IPS DF 6.9 (cell line): ENCODE results near the gene SLC25A40.
"Not testable (repeated sequence)": the region's sequence is repeated elsewhere in the genome, so short reads cannot be mapped to it uniquely, and the experiment has no call there.

Experiments used
- DNase-seq: peaks from one replicate; pipeline ENCODE4 v3.0.0-alpha.2; 2013; ENCODE audit warnings: low read depth, low spot score
- H3K27ac ChIP-seq: one replicate; pipeline ENCODE4 v1.5.1; 2013; ENCODE audit warnings: low read length, control low read depth
- H3K27me3 ChIP-seq: 2 replicates; pipeline ENCODE4 v1.6.1; 2013; ENCODE audit warnings: mild to moderate bottlenecking, low read length; ENCODE audit not compliant: control insufficient read depth, insufficient read depth
- H3K36me3 ChIP-seq: 2 replicates; pipeline ENCODE4 v1.6.1; 2013; ENCODE audit warnings: low read length; ENCODE audit not compliant: control insufficient read depth, insufficient read depth
- H3K4me1 ChIP-seq: 2 replicates; pipeline ENCODE4 v1.6.1; 2013; ENCODE audit warnings: low read length; ENCODE audit not compliant: control insufficient read depth, insufficient read depth
- H3K4me3 ChIP-seq: 2 replicates; pipeline ENCODE4 v1.5.1; 2013; ENCODE audit warnings: mild to moderate bottlenecking, low read length
- H3K9me3 ChIP-seq: 2 replicates; pipeline ENCODE4 v1.6.1; 2013; ENCODE audit warnings: low read length, inconsistent platforms; ENCODE audit not compliant: control insufficient read depth, insufficient read depth
- WGBS: extraction: QIAGEN DNeasy Blood & Tissue Kit; methylation state at CpG from one replicate; pipeline ENCODE4 v1.1.7; 2013; ENCODE audit warnings: mixed read lengths, missing lambda C conversion rate; ENCODE audit not compliant: insufficient read length, insufficient coverage; 5-methylcytosine and 5-hydroxymethylcytosine counted together

The SLC25A40 gene, protein sequence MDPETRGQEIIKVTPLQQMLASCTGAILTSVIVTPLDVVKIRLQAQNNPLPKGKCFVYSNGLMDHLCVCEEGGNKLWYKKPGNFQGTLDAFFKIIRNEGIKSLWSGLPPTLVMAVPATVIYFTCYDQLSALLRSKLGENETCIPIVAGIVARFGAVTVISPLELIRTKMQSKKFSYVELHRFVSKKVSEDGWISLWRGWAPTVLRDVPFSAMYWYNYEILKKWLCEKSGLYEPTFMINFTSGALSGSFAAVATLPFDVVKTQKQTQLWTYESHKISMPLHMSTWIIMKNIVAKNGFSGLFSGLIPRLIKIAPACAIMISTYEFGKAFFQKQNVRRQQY

DNA sequence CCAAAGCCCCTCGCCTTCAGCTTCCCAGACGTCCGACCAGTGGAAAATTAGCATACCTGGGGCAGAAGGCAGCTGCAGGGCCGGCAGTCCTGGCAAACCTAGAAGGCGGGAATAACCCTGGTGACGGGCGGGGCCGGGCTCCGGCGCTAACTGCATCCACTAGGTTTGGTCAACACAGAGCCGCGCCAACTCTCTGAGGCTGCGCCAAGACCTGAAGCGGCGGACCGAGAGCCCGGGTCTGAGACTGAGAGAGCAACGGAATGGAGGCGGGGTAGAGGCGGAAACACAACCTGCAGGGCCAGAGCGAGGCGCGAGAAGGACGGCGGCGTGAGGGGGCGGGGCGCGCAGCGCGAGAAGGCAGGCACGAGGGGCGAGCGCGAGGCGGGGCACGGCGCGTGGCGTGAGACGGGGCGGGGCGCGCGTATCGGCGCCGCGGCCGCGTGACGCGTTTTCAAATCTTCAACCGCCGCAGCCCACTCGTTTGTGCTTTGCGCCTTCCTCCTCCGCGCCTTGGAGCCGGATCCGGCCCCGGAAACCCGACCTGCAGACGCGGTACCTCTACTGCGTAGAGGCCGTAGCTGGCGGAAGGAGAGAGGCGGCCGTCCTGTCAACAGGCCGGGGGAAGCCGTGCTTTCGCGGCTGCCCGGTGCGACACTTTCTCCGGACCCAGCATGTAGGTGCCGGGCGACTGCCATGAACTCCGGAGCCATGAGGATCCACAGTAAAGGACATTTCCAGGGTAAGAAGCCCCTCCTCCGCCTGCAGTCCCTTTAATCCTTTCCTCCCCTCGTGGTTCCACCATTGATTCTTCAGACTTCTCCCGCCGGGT is at the start of gene SLC25A40, which contains the start of gene DBF4:
SLC25A40 (minus strand) TSS at position 321 of the 829 bp plus-strand sequence. CDS start 17,633 bp downstream, outside the sequence.
DBF4 (plus strand) TSS at position 454 of the 829 bp plus-strand sequence; CDS start at position 694, 240 bp downstream.
- peak; percentile 72 for DNase-seq
- Histone ChIP-seq H3K9me3 (no peaks in the 10 kb centered on the region), H3K36me3 (peaks cover 3% of the 10 kb centered on the region; the same call in 1 of the 2 replicates), H3K27me3 (no peaks in the 10 kb centered on the region), H3K4me3 (peak within 1 kb of the TSS; percentile 79), H3K27ac (no peak within 1 kb of the TSS), H3K4me1 (no peaks in the 10 kb centered on the region)
- WGBS = no CpG with 5 or more reads among the region's 84 CpGs

DNA sequence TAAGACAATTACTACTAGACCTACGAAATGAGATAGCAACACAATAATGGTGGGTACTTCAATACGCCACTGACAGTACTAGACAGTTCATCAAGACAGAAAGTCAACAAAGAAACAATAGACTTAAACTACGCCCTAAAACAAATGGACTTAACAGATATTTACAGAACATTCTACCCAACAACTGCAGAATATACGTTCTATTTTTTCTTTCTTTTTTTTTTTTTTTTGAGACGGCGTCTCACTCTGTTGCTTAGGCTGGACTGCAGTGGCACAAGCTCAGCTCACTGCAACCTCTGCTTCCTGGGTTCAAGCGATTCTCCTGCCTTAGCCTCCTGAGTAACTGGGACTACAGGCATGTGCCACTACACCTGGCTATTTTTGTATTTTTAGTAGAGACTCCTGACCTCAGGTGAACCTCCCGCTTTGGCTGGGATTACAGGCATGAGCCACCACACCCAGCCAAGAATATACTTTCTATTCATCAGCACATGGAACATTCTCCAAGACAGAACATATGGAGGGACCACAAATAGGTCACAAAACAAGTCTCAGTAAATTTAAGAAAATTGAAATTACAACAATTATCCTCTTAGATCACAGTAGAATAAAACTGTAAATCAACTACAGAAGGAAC is 46.7 kb upstream of the SLC25A40 start:
- WGBS = no CpG with 5 or more reads among the region's 8 CpGs
- DNase-seq = not testable (repeated sequence)

DNA sequence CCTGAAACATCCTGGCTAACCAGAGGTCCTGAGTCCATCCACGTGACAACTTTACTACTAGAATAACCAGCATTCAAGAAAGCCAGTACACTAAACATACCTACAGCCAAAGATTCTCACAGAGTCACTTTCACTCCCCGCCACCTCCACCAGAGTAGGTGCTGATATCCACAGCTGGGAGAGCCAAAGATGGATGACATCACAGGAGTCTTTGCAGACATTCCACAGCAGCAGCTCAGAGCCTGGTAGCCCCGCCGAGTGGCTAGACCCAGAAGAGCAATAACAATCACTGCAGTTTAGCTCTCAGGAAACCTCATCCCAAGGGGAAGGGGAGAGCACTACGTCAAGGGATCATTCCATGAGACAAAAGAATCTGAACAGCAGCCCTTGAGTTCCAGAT is 44.4 kb upstream of the SLC25A40 start:
- H3K27ac ChIP-seq = no peak overlapping the region
- no peaks in the 10 kb centered on the region for H3K4me1 ChIP-seq
- H3K36me3 ChIP-seq = no peaks in the 10 kb centered on the region
- H3K27me3 ChIP-seq = no peaks in the 10 kb centered on the region
- no peak for DNase-seq
- WGBS = no CpG with 5 or more reads among the region's 5 CpGs
- no peaks in the 10 kb centered on the region for H3K9me3 ChIP-seq
- H3K4me3 ChIP-seq = no peak overlapping the region

More for the DNA sequence above, 46.7 kb upstream of the SLC25A40 start:
- H3K9me3 ChIP-seq, H3K27me3 ChIP-seq, H3K27ac ChIP-seq, H3K36me3 ChIP-seq, H3K4me3 ChIP-seq, H3K4me1 ChIP-seq: not testable (repeated sequence)

DNA sequence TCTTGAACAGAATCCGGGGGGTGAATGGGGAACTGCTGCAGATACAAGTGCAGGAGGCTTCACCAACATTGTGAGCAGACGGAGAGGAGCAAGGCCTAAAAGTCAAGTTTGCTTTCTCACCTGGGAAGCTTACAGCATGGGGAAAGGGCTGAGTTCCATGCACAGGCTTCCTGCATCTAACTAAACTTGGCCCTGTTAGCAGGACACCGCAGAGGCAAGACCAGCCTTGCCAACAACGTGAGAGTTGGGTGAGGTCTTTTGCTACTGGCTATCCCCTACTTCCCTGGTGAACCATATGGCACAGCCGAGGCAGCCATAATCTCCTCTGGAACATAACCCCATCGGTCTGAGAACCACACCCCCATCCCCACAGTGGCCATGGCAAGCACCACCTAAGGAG is 43.7 kb upstream of the SLC25A40 start:
- WGBS = no CpG with 5 or more reads among the region's 6 CpGs
- Histone ChIP-seq H3K9me3 (no peaks in the 10 kb centered on the region), H3K36me3 (no peaks in the 10 kb centered on the region), H3K27me3 (no peaks in the 10 kb centered on the region), H3K27ac (no peak overlapping the region), H3K4me1 (no peaks in the 10 kb centered on the region), H3K4me3 (no peak overlapping the region)
- no peak for DNase-seq

DNA sequence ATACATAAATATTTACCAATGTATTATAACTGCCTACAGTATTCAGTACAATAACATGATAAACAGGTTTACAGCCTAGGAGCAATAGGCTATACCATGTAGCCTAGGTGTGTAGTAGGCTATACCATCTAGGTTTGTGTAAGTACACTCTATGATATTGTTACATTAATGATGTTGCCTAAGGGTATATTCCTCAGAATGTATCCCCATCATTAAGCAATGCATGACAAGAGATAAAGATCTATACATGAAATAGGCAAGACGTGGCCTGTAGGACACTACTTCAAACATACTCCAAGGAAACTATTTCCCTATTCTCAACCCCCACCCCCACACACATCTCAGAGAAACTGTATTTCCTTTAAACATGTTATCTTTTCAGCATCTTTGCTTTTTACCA is 42.6 kb upstream of the SLC25A40 start:
- H3K4me1 ChIP-seq = no peaks in the 10 kb centered on the region
- no peak overlapping the region for H3K27ac ChIP-seq
- no CpG with 5 or more reads among the region's 1 CpG for WGBS
- H3K4me3 ChIP-seq = no peak overlapping the region
- DNase-seq = no peak
- no peaks in the 10 kb centered on the region for H3K27me3 ChIP-seq
- no peaks in the 10 kb centered on the region for H3K36me3 ChIP-seq
- H3K9me3 ChIP-seq = no peaks in the 10 kb centered on the region

DNA sequence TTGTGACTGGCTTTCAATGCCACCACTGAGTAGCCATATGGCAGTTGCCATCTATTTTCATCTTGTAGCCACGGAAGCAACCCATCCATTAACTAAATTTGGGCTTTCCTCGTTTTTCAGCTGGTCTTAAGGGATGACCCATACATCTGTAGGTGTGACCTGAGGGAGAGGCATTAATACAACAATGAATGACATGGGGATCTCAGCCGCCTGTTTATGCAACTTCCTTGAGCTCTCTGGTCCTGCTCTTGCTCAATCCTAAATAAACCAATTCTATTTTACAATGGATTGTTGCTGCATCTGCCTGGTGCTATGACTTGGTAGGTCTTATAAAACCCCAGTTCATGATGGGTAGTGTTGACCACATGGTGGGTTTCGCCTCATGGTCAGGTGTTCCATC is 36.0 kb upstream of the SLC25A40 start:
- no peak for DNase-seq
- no CpG with 5 or more reads among the region's 4 CpGs for WGBS

DNA sequence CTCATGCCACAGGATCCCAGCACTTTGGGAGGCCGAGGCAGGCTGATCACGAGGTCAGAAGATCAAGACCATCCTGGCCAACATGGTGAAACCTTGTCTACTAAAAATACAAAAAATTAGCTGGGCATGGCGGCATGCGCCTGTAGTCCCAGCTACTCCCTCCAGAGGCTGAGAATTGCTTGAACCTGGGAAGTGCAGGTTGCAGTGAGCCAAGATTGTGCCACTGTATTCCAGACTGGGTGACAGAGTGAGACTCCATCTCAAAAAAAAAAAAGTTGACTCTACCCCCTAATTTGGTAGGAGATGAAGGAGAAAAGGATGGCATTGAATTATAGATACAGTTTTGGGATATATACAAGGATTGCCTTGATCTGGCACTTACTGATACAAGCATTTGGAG is 32.7 kb upstream of the SLC25A40 start:
- not testable (repeated sequence) for H3K27me3 ChIP-seq, H3K27ac ChIP-seq, H3K4me1 ChIP-seq, H3K9me3 ChIP-seq, DNase-seq, H3K4me3 ChIP-seq, H3K36me3 ChIP-seq
- no CpG with 5 or more reads among the region's 4 CpGs for WGBS

More for the DNA sequence above, 36.0 kb upstream of the SLC25A40 start:
- Histone ChIP-seq H3K4me1 (no peaks in the 10 kb centered on the region), H3K4me3 (no peak overlapping the region), H3K27ac (no peak overlapping the region), H3K36me3 (no peaks in the 10 kb centered on the region; the same call in 1 of the 2 replicates), H3K9me3 (no peaks in the 10 kb centered on the region), H3K27me3 (no peaks in the 10 kb centered on the region)

DNA sequence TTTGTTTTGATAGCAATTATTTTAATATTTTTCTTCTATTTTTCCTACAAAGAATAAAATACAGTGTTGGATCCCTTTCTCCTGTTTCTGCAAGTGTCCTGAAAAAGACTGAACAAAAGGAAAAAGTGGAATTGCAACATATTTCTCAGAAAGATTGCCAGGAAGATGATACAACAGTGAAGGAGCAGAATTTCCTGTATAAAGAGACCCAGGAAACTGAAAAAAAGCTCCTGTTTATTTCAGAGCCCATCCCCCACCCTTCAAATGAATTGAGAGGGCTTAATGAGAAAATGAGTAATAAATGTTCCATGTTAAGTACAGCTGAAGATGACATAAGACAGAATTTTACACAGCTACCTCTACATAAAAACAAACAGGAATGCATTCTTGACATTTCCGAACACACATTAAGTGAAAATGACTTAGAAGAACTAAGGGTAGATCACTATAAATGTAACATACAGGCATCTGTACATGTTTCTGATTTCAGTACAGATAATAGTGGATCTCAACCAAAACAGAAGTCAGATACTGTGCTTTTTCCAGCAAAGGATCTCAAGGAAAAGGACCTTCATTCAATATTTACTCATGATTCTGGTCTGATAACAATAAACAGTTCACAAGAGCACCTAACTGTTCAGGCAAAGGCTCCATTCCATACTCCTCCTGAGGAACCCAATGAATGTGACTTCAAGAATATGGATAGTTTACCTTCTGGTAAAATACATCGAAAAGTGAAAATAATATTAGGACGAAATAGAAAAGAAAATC is 31.2 kb upstream of the SLC25A40 start:
- not testable (repeated sequence) for H3K27ac ChIP-seq, DNase-seq, H3K27me3 ChIP-seq, H3K36me3 ChIP-seq, H3K9me3 ChIP-seq, H3K4me1 ChIP-seq, H3K4me3 ChIP-seq
- whole genome bisulfite sequencing = no CpG with 5 or more reads among the region's 3 CpGs

DNA sequence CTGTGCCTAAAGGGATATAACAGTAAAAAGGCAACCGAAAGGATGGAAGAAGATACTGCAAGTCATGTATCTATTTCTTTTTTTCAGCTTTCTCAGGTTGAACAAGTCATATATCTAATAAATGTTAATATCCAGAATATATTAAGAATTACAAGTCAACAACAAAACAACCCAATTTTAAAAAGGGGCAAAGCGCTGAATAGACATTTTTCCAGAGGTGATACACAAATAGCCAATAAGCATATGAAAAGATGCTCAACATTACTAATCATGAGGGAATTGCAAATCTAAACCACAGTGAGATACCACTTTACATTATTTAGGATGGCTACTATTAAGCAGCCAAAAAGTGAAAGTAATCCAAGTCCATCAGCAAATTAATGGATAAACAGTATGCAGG is 23.1 kb upstream of the SLC25A40 start:
- H3K27ac ChIP-seq = no peak overlapping the region
- no peaks in the 10 kb centered on the region; the same call in 1 of the 2 replicates for H3K36me3 ChIP-seq
- H3K4me1 ChIP-seq = no peaks in the 10 kb centered on the region
- H3K4me3 ChIP-seq = no peak overlapping the region
- DNase-seq = no peak
- no peaks in the 10 kb centered on the region for H3K27me3 ChIP-seq
- H3K9me3 ChIP-seq = no peaks in the 10 kb centered on the region
- no CpG with 5 or more reads among the region's 2 CpGs for WGBS

DNA sequence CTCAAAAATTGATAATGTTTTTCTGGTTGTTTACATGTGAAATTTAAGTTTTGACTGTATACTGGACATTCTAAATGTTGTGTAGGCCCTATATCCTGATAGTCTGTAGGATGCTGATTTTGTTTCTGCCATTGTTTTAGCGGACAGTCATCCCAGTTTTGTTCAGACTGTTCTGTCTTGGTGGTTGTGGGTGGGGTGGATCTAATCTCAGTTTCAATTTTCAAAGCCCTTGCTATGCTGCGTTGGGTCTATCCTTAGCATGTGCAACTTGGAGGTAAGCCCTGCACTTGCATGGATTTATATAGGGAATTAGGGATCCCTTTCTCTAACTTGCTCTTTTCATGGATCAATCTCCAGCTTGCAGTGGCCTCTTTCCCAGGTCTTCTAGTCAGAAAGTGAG is 19.2 kb upstream of the SLC25A40 start:
- H3K4me3 ChIP-seq = no peak overlapping the region
- H3K27me3 ChIP-seq = no peaks in the 10 kb centered on the region
- H3K36me3 ChIP-seq = no peaks in the 10 kb centered on the region; the same call in 1 of the 2 replicates
- no peak for DNase-seq
- H3K27ac ChIP-seq = no peak overlapping the region
- no peaks in the 10 kb centered on the region for H3K9me3 ChIP-seq
- WGBS = no CpG with 5 or more reads among the region's 2 CpGs
- H3K4me1 ChIP-seq = no peaks in the 10 kb centered on the region
